SK-N-SH (cell line): ENCODE results near the gene NLRC4.

Source experiments
- FOXM1 ChIP-seq: IDR thresholded peaks from 2 replicates; pipeline ENCODE4 v1.4.0; 2012; ENCODE audit warnings: low read depth, mild to moderate bottlenecking
- MEF2A ChIP-seq: IDR thresholded peaks from 2 replicates; pipeline ENCODE4 v1.4.0; 2012; ENCODE audit warnings: low read depth, borderline replicate concordance
- SIN3A ChIP-seq: IDR thresholded peaks from 2 replicates; pipeline ENCODE4 v1.6.1; 2012; ENCODE audit warnings: low read depth, mild to moderate bottlenecking, low read length, moderate library complexity, borderline replicate concordance
- TF ChIP-seq, protein P1 (sequence below): IDR thresholded peaks from 2 replicates; pipeline ENCODE4 v1.4.0; 2012; ENCODE audit warnings: low read depth
- TF ChIP-seq, protein P2 (sequence below): fragments of 200-600 bp; sonication (generic); IDR thresholded peaks from 2 replicates; pipeline ENCODE4 v1.6.1; 2017; ENCODE audit warnings: antibody characterized with exemption, mild to moderate bottlenecking, moderate library complexity

DNA sequence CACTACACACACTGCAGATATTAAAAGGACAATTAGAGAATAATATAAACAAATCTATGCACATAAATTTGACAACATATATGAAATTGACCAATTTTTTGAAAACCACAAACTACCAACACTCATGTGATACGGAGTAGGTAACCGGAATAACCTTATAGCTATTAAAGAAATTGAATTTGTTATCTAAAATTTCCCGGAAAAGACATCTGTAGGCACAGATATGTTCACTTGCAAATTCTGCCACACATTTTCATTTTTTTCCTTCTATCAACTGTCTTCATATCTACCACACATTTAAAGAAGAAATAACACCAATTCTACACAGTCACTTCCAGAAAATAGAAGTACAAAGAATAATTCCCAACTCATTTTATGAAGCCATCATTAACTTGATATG is 22.4 kb downstream of the NLRC4 start:
- TF ChIP-seq, protein P1, sequence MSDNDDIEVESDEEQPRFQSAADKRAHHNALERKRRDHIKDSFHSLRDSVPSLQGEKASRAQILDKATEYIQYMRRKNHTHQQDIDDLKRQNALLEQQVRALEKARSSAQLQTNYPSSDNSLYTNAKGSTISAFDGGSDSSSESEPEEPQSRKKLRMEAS = no peak
- TF ChIP-seq, protein P2, sequence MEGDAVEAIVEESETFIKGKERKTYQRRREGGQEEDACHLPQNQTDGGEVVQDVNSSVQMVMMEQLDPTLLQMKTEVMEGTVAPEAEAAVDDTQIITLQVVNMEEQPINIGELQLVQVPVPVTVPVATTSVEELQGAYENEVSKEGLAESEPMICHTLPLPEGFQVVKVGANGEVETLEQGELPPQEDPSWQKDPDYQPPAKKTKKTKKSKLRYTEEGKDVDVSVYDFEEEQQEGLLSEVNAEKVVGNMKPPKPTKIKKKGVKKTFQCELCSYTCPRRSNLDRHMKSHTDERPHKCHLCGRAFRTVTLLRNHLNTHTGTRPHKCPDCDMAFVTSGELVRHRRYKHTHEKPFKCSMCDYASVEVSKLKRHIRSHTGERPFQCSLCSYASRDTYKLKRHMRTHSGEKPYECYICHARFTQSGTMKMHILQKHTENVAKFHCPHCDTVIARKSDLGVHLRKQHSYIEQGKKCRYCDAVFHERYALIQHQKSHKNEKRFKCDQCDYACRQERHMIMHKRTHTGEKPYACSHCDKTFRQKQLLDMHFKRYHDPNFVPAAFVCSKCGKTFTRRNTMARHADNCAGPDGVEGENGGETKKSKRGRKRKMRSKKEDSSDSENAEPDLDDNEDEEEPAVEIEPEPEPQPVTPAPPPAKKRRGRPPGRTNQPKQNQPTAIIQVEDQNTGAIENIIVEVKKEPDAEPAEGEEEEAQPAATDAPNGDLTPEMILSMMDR = no peak
- TF ChIP-seq MEF2A (no peak), FOXM1 (no peak), SIN3A (no peak)
